RWPE1 (cell line): ENCODE data around the gene CRB1.

Experiments used
- CTCF ChIA-PET: fragments of 350-600 bp; sonication (Branson Sonifier 250); formaldehyde crosslinking; extraction: SDS; loops from one replicate; lab custom pipeline; 2021; lab: Yijun Ruan, JAX
- POLR2A ChIA-PET: fragments of 400-600 bp; formaldehyde crosslinking; extraction: SDS; loops from one replicate; lab custom pipeline; 2020; ENCODE audit warnings: antibody characterized with exemption; ENCODE audit not compliant: low non-redundant PET; lab: Yijun Ruan, JAX
- DNase-seq: peaks from one replicate; pipeline ENCODE4 v3.0.0; 2012; ENCODE audit warnings: low spot score
- H3K27ac ChIP-seq: fragments of 450-650 bp; 2 replicates; pipeline ENCODE4 v1.5.1; 2017
- TF ChIP-seq, protein P1 (sequence below): fragments of 450-650 bp; conservative IDR thresholded peaks from 2 replicates; pipeline ENCODE4 v1.5.1; 2017; ENCODE audit warnings: low read depth, mild to moderate bottlenecking

Gene CRB1

DNA sequence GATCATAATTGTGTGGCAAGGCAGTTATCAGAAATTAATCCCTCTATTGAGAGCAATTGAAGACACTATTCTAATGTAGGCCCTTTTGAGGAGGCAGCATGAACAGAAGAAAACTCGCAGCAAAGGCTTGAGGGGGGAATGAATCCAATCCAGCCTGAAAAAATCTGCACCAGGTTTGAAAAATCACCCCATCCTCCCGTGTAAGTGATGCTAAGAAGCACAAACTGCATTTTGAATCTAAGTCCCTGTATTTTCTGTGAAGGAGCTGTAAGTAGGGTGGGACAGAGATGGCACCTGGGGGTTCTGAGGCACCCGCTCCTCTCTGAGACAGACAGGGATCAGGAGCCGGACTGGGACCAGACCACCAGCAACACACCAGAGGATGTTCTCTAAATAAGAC is at the start of gene CRB1:
CRB1 (plus strand) TSS at position 241 of the 400 bp plus-strand sequence. CDS start 161 bp downstream, outside the sequence.
- DNase-seq, result no peak
- no peak within 1 kb of the TSS for H3K27ac ChIP-seq
- CTCF ChIA-PET, result no interaction called here
- TF ChIP-seq, protein P1, sequence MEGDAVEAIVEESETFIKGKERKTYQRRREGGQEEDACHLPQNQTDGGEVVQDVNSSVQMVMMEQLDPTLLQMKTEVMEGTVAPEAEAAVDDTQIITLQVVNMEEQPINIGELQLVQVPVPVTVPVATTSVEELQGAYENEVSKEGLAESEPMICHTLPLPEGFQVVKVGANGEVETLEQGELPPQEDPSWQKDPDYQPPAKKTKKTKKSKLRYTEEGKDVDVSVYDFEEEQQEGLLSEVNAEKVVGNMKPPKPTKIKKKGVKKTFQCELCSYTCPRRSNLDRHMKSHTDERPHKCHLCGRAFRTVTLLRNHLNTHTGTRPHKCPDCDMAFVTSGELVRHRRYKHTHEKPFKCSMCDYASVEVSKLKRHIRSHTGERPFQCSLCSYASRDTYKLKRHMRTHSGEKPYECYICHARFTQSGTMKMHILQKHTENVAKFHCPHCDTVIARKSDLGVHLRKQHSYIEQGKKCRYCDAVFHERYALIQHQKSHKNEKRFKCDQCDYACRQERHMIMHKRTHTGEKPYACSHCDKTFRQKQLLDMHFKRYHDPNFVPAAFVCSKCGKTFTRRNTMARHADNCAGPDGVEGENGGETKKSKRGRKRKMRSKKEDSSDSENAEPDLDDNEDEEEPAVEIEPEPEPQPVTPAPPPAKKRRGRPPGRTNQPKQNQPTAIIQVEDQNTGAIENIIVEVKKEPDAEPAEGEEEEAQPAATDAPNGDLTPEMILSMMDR, result no peak
- POLR2A ChIA-PET, result no interaction called here

DNA sequence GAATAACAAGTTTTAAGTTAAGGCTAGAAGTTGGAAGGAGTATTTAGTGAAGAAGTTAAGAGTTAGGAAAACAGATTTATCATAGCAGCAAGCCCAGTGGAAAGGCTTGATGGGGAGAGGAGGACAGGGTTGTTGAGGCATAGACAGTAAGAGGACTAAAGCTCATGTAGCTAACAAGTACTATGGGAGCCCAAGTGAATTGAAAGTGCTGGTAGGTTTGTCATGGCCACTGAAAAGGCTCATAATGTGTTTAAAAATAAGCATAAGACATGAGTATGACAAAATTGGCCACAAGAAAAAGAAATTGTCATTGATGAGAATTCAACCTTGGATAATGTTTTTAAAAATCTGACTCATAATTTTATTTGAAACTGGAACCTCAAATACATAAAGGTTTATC is 49.2 kb upstream of the CRB1 start:
- CTCF ChIA-PET, result interaction anchor here (0.6 to 1.2 kb wide), 3 partner anchors 12 to 28 kb away, joined by 3 to 5 read pairs (median 3); no protein-coding TSS in a partner anchor
- POLR2A ChIA-PET, result interaction anchor here (0.6 kb wide), 1 partner anchor 180 kb away, joined by 9 read pairs; no protein-coding TSS in a partner anchor
- DNase-seq, result no peak
- no peak overlapping the region for H3K27ac ChIP-seq
- TF ChIP-seq, protein P1, result no peak

- no peak for DNase-seq
- H3K27ac ChIP-seq, result no peak overlapping the region
- ChIA-PET POLR2A (no interaction called here), CTCF (interaction anchor here (0.9 kb wide), 1 partner anchor 150 kb away, joined by 3 read pairs; no protein-coding TSS in a partner anchor)
- TF ChIP-seq, protein P1, result no peak
These were observed 45.9 kb upstream of the CRB1 start for GRCh38 chr1:197222025-197222685.

- ChIA-PET POLR2A (no interaction called here), CTCF (interaction anchor here (0.9 kb wide), 1 partner anchor 149 kb away, joined by 3 read pairs; no protein-coding TSS in a partner anchor)
- TF ChIP-seq, protein P1, result no peak
- DNase-seq, result no peak
- no peak overlapping the region for H3K27ac ChIP-seq
These were observed 45.3 kb upstream of the CRB1 start for GRCh38 chr1:197222780-197223179.

GRCh38 chr1:197224160-197224559 is 43.9 kb upstream of the CRB1 start:
- CTCF ChIA-PET, result interaction anchor here (0.5 to 2.7 kb wide), 15 partner anchors 21 to 1411 kb away, joined by 3 to 19 read pairs (median 5); no protein-coding TSS in a partner anchor
- TF ChIP-seq, protein P1, result no peak; the same call in 1 of the 2 replicates
- DNase-seq, result no peak
- POLR2A ChIA-PET, result no interaction called here
- H3K27ac ChIP-seq, result no peak overlapping the region

DNA sequence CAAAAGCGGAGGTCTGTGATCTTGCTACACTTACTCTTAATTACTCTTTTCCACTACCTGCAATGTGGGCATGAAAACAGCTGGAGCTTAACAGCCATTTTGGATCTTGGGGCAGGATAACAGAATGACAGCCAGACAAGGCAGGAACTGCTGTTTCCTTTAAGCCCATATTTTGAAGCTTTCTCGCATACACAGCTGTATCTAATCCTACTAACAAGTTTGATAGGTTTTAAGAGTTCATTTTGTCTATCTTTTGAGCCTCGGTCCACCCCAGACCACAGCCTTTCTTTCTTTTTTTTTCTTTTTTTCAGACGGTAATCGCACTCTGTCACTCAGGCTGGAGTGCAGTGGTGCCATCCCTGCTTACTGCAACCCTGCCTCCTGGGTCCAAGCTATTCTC is 42.4 kb upstream of the CRB1 start:
- ChIA-PET POLR2A (no interaction called here), CTCF (interaction anchor here (0.7 to 2.7 kb wide), 3 partner anchors 45 to 1460 kb away, joined by 3 to 19 read pairs (median 6); no protein-coding TSS in a partner anchor)
- TF ChIP-seq, protein P1, result no peak
- H3K27ac ChIP-seq, result no peak overlapping the region
- DNase-seq, result no peak
